ENCODE data around the gene SIGLEC5. TPM values are rescaled to one million over a fixed set of nuclear protein-coding genes. Genes with fewer than 3 reads are reported as not detected.

Gene SIGLEC5
- total and polyA plus RNA-seq, 2 of the 13 experiments (the other 11 are each of a cell fraction or from before 2014, with no cell fraction given) = not detected

DNA sequence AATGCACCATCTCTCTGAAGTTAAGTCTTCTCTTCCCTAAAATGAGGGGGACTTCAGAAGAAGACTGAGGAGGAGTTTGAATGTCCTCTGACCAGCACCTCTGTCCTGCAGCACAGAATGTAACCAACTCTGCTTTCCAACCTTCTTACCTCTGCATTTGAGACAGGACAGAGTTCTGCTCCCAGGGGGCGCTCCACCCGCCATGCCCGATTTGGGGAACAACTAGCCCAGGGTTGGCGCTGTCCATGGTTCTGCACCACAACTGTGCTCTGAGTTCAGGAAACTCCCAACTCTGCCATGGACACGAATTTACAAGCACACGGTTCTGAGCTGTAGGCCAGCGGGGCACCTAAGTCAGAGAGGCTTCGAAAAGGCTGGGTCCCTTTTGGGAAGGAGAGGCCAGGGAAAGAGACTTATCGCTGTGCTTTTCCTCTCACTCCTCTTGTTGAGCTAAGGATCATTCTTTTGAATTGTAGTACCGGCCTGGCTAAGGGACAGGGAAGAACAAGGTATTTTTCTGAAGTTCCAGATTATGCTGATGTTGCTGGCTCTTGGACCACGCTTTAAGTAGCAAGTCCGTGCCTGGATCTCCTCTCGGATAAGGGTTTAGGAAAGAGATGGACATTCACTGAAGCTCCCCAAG, 22.2 kb downstream of the SIGLEC5 start (continued):
- TF ChIP-seq ZFP36 (IDR thresholded peaks at IDR 0.05; ENCODE audit: borderline replicate concordance, low read depth, low read length, partially characterized antibody) (peak; percentile 23), ZSCAN9 (CRISPR knock-in tag; IDR thresholded peaks at IDR 0.05; ENCODE audit: borderline replicate concordance) (peak; percentile 99), RXRA (CRISPR knock-in tag; IDR thresholded peaks at IDR 0.05) (no peak), SIX1 (CRISPR knock-in tag; IDR thresholded peaks at IDR 0.05; ENCODE audit: borderline replicate concordance) (peak; percentile 65), PRPF4 (IDR thresholded peaks at IDR 0.05; ENCODE audit: low read depth, low read length, poor library complexity, severe bottlenecking) (no peak), ZKSCAN8 (CRISPR knock-in tag; IDR thresholded peaks at IDR 0.05; ENCODE audit: borderline replicate concordance) (0 out of 2 replicates have a peak, but pooled peaks have one; percentile 77), SP1 (IDR thresholded peaks at IDR 0.05) (no peak), SP1 (CRISPR knock-in tag; IDR thresholded peaks at IDR 0.05) (peak; percentile 30; the same call in 1 of the 2 replicates), ZNF234 (CRISPR knock-in tag; conservative IDR thresholded peaks at IDR 0.05) (no peak), POGK (CRISPR knock-in tag; conservative IDR thresholded peaks at IDR 0.05) (peak; percentile 91; the same call in 1 of the 2 replicates), ZNF7 (CRISPR knock-in tag; IDR thresholded peaks at IDR 0.05) (peak; percentile 54; the same call in 1 of the 2 replicates), NR3C1 (CRISPR knock-in tag; IDR thresholded peaks at IDR 0.05) (no peak), NFIB (CRISPR knock-in tag; IDR thresholded peaks at IDR 0.05; ENCODE audit: borderline replicate concordance) (no peak), NFATC3 (CRISPR knock-in tag; IDR thresholded peaks at IDR 0.05) (0 out of 2 replicates have a peak, but pooled peaks have one; percentile 30), SATB2 (CRISPR knock-in tag; IDR thresholded peaks at IDR 0.05) (peak; percentile 95), ZBTB2 (CRISPR knock-in tag; IDR thresholded peaks at IDR 0.05; ENCODE audit: low read depth) (no peak), ZNF235 (CRISPR knock-in tag; IDR thresholded peaks at IDR 0.05; ENCODE audit: borderline replicate concordance) (peak; percentile 68; the same call in 1 of the 2 replicates), ZNF354B (CRISPR knock-in tag; IDR thresholded peaks at IDR 0.05) (no peak), ZNF839 (CRISPR knock-in tag; IDR thresholded peaks at IDR 0.05; ENCODE audit: borderline replicate concordance) (no peak), MXI1 (IDR thresholded peaks at IDR 0.05; ENCODE audit: borderline replicate concordance, low read depth, low read length) (peak; percentile 64; the same call in 1 of the 3 replicates), ZNF382 (CRISPR knock-in tag; IDR thresholded peaks at IDR 0.05; ENCODE audit: borderline replicate concordance) (no peak), NFYB (CRISPR knock-in tag; IDR thresholded peaks at IDR 0.05) (peak; percentile 39), ZNF772 (CRISPR knock-in tag; IDR thresholded peaks at IDR 0.05) (peak; percentile 98), POGZ (CRISPR knock-in tag; IDR thresholded peaks at IDR 0.05) (no peak), ZNF138 (CRISPR knock-in tag; IDR thresholded peaks at IDR 0.05; ENCODE audit: low read depth) (0 out of 2 replicates have a peak, but pooled peaks have one; percentile 57), NRL (CRISPR knock-in tag; IDR thresholded peaks at IDR 0.05; ENCODE audit: borderline replicate concordance) (peak; percentile 54; the same call in 1 of the 2 replicates)
- TF ChIP-seq, protein P1, sequence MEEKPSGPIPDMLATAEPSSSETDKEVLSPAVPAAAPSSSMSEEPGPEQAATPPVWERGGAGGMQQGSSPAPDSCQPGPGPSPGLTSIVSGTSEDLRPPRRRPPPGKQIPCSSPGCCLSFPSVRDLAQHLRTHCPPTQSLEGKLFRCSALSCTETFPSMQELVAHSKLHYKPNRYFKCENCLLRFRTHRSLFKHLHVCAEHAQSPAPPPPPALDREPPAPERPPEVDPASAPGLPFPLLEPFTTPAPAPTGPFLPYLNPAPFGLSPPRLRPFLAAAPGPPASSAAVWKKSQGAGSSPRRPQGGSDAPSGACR (CRISPR knock-in tag; IDR thresholded peaks at IDR 0.05) = no peak
